ENCODE measurements around the gene STX18.

The STX18 gene

GRCh38 chr4:4534515-4535145, 7.2 kb downstream of the STX18 start:
- Histone ChIP-seq H3K36me3 (replicated peaks) (no peaks in the 10 kb centered on the region), H3K4me3 (ENCODE audit: low read depth, low read length) (no peak overlapping the region), H3K27ac (no peak overlapping the region), H3K27me3 (replicated peaks) (no peaks in the 10 kb centered on the region)
- no peak for DNase-seq
- in situ Hi-C loops (cut with HindIII; ENCODE audit: low pct_ligation_motif_present, low sequenced_read_pairs), result no loop called here
- no peak for TF ChIP-seq CTCF (IDR thresholded peaks at IDR 0.05; ENCODE audit: low read depth, low read length, missing control alignments)

GRCh38 chr4:4533461-4534169, 8.2 kb downstream of the STX18 start:
- in situ Hi-C loops (cut with HindIII; ENCODE audit: low pct_ligation_motif_present, low sequenced_read_pairs), result no loop called here
- no peaks in the 10 kb centered on the region for H3K27me3 ChIP-seq (replicated peaks)
- no peak for TF ChIP-seq CTCF (IDR thresholded peaks at IDR 0.05; ENCODE audit: low read depth, low read length, missing control alignments)
- no peak for DNase-seq
- H3K4me3 ChIP-seq (ENCODE audit: low read depth, low read length), result no peak overlapping the region
- H3K27ac ChIP-seq, result no peak overlapping the region
- no peaks in the 10 kb centered on the region for H3K36me3 ChIP-seq (replicated peaks)

- no peak for DNase-seq
- no peak for TF ChIP-seq CTCF (IDR thresholded peaks at IDR 0.05; ENCODE audit: low read depth, low read length, missing control alignments)
- Histone ChIP-seq H3K27me3 (replicated peaks) (no peaks in the 10 kb centered on the region), H3K27ac (no peak overlapping the region), H3K4me3 (ENCODE audit: low read depth, low read length) (no peak overlapping the region), H3K36me3 (replicated peaks) (no peaks in the 10 kb centered on the region)
- in situ Hi-C loops (cut with HindIII; ENCODE audit: low pct_ligation_motif_present, low sequenced_read_pairs), result no loop called here
These were observed 9.3 kb downstream of the STX18 start for GRCh38 chr4:4532371-4533154.

- no peak for DNase-seq
- in situ Hi-C loops (cut with HindIII; ENCODE audit: low pct_ligation_motif_present, low sequenced_read_pairs), result no loop called here
- Histone ChIP-seq H3K27ac (no peak overlapping the region), H3K4me3 (ENCODE audit: low read depth, low read length) (no peak overlapping the region), H3K36me3 (replicated peaks) (no peaks in the 10 kb centered on the region), H3K27me3 (replicated peaks) (no peaks in the 10 kb centered on the region)
- TF ChIP-seq CTCF (IDR thresholded peaks at IDR 0.05; ENCODE audit: low read depth, low read length, missing control alignments), result no peak
These were observed 12.5 kb downstream of the STX18 start for GRCh38 chr4:4529392-4529791.

- Histone ChIP-seq H3K27ac (no peak overlapping the region), H3K36me3 (replicated peaks) (no peaks in the 10 kb centered on the region), H3K4me3 (ENCODE audit: low read depth, low read length) (no peak overlapping the region), H3K27me3 (replicated peaks) (no peaks in the 10 kb centered on the region)
- in situ Hi-C loops (cut with HindIII; ENCODE audit: low pct_ligation_motif_present, low sequenced_read_pairs), result no loop called here
- TF ChIP-seq CTCF (IDR thresholded peaks at IDR 0.05; ENCODE audit: low read depth, low read length, missing control alignments), result no peak
- DNase-seq, result no peak
These were observed 15.4 kb downstream of the STX18 start for GRCh38 chr4:4526401-4526800.

All from brain microvascular endothelial cell (primary cell).